Forelimb muscle (tissue), 1 donor: Measurements from ENCODE around the gene HIGD1C. TPM values are rescaled to one million over a fixed set of nuclear protein-coding genes. Genes with fewer than 3 reads are reported as not detected.
"Not testable (repeated sequence)": the region's sequence is repeated elsewhere in the genome, so short reads cannot be mapped to it uniquely, and the experiment has no call there.

ENCODE experiments used
- DNase-seq: peaks from one replicate; pipeline ENCODE4 v3.0.0-alpha.2; 2013; ENCODE audit warnings: low read depth
- polyA plus RNA-seq: library from polyadenylated mRNA; unstranded; fragments of 120-200 nt; gene quantifications from one replicate; pipeline ENCODE4 v1.2.1, GENCODE V29; 2013; ENCODE audit not compliant: insufficient read length

Gene HIGD1C
- polyA plus RNA-seq, 1 donor = 0.48 TPM

DNA sequence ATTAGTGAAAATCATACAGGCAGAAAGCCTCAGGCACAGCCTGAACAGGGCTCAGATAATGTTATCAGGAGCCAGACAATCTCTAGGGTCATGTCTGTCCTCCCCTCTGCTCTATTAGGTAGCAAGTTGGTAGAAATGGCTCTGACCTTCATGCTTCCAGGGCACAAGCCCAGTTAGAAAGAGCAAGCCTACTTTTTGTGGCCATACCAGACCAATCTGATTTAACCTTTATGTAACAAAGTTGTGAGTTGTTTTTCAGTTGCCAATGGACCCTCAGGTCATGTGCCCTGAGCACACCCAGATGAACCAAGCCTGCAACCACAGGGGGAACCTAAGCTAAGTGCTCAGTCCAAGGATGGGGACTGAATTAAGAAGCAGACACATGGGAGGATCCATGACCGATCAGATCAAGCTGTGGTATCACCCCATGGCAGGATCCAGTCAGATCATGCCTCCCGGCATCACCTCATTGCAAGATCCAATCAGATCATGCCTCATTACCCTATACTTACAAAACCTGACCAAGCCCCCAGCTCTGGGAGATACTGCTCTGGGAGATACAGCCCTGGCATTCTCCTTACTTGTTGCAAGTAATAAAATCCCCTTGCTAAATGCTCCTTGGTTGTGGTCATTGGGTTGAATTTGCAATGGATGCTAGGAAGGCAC lies 18.8 kb upstream of the HIGD1C start:
- no peak for DNase-seq

GRCh38 chr12:50934371-50934851 lies 17.9 kb upstream of the HIGD1C start:
- no peak for DNase-seq

DNA sequence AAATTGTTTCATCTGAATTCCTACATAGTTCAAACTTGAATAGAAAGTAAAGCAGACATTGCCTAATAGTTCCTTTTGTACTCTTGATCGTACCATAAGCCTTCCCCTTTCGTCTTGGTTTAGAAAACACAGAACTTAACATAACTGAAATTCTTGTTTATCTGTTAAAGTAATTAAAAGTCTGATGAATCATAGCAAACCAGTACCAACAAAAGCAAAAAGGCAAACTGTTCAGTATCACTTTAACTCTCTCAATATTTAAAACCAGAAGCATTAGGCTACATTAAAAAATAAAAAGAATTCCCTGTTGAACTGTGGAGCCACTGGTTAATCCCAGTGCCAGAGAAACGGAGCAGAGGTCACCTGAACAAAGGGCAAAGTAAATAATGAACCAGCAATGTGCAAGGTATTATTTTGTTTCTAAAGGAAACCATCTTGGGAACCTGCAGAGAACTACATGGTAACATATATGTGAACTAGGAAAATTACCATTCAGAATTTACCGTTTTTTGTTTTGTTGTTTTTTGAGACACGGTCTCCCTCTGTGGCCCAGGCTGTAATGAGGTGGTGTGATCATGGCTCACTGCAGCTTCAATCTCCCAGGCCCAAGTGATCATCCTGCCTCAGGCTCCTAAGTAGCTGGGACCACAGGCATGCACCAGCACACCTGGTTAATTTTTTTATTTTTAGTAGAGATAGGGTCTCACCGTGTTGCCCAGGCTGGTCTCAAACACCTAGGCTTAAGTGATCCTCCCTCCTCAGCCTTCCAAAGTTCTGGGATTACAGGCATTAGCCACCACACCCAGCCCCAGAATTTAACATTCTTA lies 17.1 kb upstream of the HIGD1C start:
- no peak for DNase-seq

- DNase-seq = no peak
Observed at GRCh38 chr12:50936821-50937530, 15.4 kb upstream of the HIGD1C start.

DNA sequence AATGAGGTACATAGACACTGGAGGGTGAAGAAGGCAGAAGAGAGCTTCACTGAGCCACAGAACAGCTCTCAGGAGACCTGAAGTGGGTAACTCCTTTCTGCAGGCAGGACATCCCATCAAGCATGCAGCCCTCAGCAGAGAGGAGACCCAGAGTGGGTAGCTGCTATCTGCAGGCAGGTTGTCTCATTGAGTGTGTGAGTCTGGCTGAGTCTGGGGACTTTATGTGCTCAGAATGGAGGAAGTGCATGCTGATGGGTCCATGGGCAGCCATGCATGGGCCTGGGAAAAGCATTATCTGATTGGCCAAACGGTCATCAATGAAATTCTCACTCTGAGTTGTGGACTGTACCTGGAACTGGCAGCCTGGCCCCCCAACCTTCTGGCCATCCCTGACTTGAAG lies 14.7 kb upstream of the HIGD1C start:
- no peak for DNase-seq

GRCh38 chr12:50947933-50948626 lies 4.3 kb upstream of the HIGD1C start:
- DNase-seq = no peak

GRCh38 chr12:50948798-50949197 lies 3.5 kb upstream of the HIGD1C start:
- no peak for DNase-seq

GRCh38 chr12:50949801-50950302 lies 2.5 kb upstream of the HIGD1C start:
- no peak for DNase-seq

GRCh38 chr12:50951112-50951511 lies 1.2 kb upstream of the HIGD1C start:
- no peak for DNase-seq

- no peak for DNase-seq
Observed at GRCh38 chr12:50953047-50953446, 703 bp downstream of the HIGD1C start.

- DNase-seq = not testable (repeated sequence)
Observed at GRCh38 chr12:50954789-50955188, 2.4 kb downstream of the HIGD1C start.

DNA sequence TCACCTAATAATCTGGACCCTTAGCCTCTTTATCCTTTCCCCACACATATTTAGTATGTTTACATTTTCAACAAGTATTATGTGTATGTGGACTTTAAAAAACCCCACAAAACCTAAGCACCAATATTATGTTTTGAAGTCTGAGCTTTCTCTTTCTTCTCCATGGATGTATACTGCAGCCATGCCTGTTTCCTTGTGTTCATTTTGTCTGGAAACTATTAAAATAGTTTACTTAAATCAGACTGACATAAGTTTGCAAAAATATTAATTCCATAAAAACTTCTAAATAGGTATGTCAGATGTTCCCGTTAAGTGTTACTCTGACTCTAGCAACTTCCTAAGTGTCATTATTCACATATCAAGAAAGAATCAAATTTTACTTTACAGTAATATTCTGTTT lies 2.9 kb downstream of the HIGD1C start:
- DNase-seq = no peak

DNA sequence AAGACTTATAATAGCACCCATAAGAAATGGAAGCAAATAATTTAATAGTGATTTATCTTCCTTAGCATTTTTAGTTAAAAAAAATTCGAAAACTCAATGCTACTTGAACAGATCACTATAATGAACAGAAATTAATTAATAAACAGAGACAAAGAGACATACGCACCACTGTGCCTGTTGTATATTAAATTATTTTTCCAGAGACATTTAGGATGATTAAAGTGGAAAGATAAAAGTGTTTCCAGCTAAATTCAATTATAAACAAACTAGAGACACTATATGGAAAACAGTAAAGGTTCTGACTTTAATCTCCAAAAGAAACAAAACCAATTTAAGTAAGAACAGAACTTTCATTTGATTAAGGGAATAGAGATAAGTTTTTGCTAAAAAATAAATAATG lies 3.4 kb downstream of the HIGD1C start:
- DNase-seq = no peak

GRCh38 chr12:50960130-50960529 lies 7.8 kb downstream of the HIGD1C start:
- DNase-seq = no peak

GRCh38 chr12:50961708-50962107 lies 9.4 kb downstream of the HIGD1C start:
- no peak for DNase-seq

GRCh38 chr12:50964432-50964831 lies 12.1 kb downstream of the HIGD1C start:
- DNase-seq = no peak

- DNase-seq = no peak
Observed at GRCh38 chr12:50971946-50972345, 19.6 kb downstream of the HIGD1C start.

GRCh38 chr12:50979369-50980052 lies 27.2 kb downstream of the HIGD1C start:
- no peak for DNase-seq

DNA sequence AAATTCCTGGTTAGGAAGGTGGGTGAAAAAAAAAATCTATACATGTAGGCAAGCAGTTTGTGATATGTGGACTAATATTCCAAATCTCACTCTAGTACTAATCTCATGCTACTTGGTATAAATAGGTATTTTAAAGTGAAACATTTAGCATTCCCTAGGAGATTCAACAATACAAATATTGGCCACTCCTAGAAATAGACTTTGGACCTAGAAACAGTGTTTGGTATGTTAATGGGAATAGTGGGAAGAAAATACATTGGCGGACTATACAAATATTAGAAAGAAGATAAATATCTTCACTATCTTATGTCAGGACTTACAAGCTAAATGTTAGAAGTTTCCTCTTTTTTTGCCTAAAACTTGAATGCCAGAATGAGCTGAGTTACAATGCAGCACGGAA lies 28.2 kb downstream of the HIGD1C start:
- no peak for DNase-seq

DNA sequence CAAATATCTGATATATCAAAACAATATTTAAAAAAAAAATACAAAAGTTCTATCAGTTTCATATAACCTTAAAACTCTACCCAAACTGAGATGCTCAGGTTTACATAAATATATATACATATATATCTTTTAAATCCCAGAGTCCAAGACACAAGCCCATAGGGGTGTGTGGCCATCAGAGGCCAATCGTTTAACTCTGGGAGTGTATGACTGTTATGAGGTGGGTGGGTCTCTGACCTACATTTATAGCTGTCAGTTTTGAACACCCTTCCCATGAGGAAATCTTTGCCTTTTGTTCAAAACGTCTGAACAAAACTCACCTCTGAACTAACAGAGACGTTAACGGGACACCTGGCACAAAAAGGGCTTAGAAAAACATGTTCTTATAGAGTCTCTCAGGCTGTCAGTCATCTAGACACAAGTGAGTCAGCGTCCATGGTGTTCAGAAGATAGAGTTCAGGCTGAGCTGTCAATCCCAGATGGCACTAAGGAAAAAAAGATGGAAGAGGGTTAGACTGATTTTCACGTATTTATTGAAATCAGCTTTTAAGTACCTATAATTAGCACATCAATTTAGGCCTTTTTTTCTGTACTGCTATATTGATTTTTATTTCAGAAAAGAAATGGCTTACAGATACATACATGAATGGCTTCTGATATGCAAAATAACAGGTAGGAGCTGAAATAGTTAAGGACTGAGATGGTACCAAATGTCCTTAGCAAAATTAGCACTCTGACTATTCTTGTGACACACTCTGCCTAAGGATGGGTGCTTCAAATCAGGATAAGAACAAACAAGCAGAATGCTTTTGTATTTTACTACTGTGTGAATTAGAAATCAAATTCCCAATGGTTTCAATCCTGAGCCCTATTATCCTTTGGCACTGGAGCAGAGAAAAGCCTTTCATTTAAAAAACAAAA lies 29.2 kb downstream of the HIGD1C start:
- DNase-seq = no peak
